GM12872 (cell line): ENCODE measurements around the gene TRAK1.

Source experiments
- CTCF ChIP-seq: IDR thresholded peaks from 3 replicates; pipeline ENCODE4 v1.5.1; 2011; ENCODE audit warnings: low read depth, mild to moderate bottlenecking, low read length, moderate library complexity; ENCODE audit not compliant: insufficient read depth

TRAK1 gene

GRCh38 chr3:42061713-42062380 lies 29.3 kb upstream of the TRAK1 start:
- no peak for TF ChIP-seq CTCF

- no peak for TF ChIP-seq CTCF
These were observed 28.7 kb upstream of the TRAK1 start for GRCh38 chr3:42062464-42062863.

- no peak for TF ChIP-seq CTCF
These were observed 27.3 kb upstream of the TRAK1 start for GRCh38 chr3:42063888-42064287.

- TF ChIP-seq CTCF = no peak
These were observed 24.5 kb upstream of the TRAK1 start for GRCh38 chr3:42066516-42067181.

- TF ChIP-seq CTCF = no peak
These were observed 23.8 kb upstream of the TRAK1 start for GRCh38 chr3:42067326-42067725.

- TF ChIP-seq CTCF = no peak
These were observed 22.7 kb upstream of the TRAK1 start for GRCh38 chr3:42068303-42069088.

GRCh38 chr3:42070089-42070488 lies 21.1 kb upstream of the TRAK1 start:
- no peak for TF ChIP-seq CTCF
